Ascending aorta (tissue), 2 donors: ENCODE results near the gene BCDIN3D. TPM values are rescaled to one million over a fixed set of nuclear protein-coding genes. Genes with fewer than 3 reads are reported as not detected.

Experiments
- DNase-seq, 2 donors: peaks; one replicate each; pipeline ENCODE4 v3.0.0-alpha.2; 2019; ENCODE audit warnings: low spot score in 2 of 2
- H3K27ac ChIP-seq, 2 donors: fragments of 200-600 bp; sonication (generic); one replicate each; pipeline ENCODE4 v1.5.1; 2016 to 2017; ENCODE audit warnings: mild to moderate bottlenecking in 1 of 2
- H3K27me3 ChIP-seq: fragments of 200-600 bp; sonication (generic); one replicate; pipeline ENCODE4 v1.5.1; 2017
- H3K36me3 ChIP-seq, 2 donors: fragments of 200-600 bp; sonication (generic); one replicate each; pipeline ENCODE4 v1.5.1; 2016
- H3K4me1 ChIP-seq, 2 donors: fragments of 200-600 bp; sonication (generic); one replicate each; pipeline ENCODE4 v1.5.1; 2016 to 2017; ENCODE audit warnings: mild to moderate bottlenecking in 1 of 2
- H3K4me3 ChIP-seq, 2 donors: fragments of 200-600 bp; sonication (generic); one replicate each; pipeline ENCODE4 v1.5.1; 2016 to 2017; ENCODE audit warnings: mild to moderate bottlenecking in 1 of 2
- H3K9me3 ChIP-seq, 2 donors: fragments of 200-600 bp; sonication (generic); one replicate each; pipeline ENCODE4 v1.5.1; 2016
- CTCF ChIP-seq, 3 experiments: fragments of 200-600 bp in 2 of 3; fragments of 450-650 bp in 1 of 3; sonication (generic) in 2 of 3; IDR thresholded peaks; one replicate each; pipeline ENCODE4 v1.5.1; 2016 to 2019; ENCODE audit warnings: antibody characterized with exemption in 3 of 3, mild to moderate bottlenecking in 1 of 3, moderate library complexity in 1 of 3
- intact Hi-C: fragments of 100-400 bp; cut with DNase I; formaldehyde crosslinking; loops from one replicate; pipeline ENCODE4 v1.15.1; 2023
- total RNA-seq: library from RNA; depleted of rRNA; stranded (reverse); fragments of >200 nt; gene quantifications from one replicate; pipeline ENCODE4 v1.1.0, GENCODE V29; 2016

BCDIN3D gene
- total RNA-seq, 1 donor from 2014 or later, result 2.6 TPM

DNA sequence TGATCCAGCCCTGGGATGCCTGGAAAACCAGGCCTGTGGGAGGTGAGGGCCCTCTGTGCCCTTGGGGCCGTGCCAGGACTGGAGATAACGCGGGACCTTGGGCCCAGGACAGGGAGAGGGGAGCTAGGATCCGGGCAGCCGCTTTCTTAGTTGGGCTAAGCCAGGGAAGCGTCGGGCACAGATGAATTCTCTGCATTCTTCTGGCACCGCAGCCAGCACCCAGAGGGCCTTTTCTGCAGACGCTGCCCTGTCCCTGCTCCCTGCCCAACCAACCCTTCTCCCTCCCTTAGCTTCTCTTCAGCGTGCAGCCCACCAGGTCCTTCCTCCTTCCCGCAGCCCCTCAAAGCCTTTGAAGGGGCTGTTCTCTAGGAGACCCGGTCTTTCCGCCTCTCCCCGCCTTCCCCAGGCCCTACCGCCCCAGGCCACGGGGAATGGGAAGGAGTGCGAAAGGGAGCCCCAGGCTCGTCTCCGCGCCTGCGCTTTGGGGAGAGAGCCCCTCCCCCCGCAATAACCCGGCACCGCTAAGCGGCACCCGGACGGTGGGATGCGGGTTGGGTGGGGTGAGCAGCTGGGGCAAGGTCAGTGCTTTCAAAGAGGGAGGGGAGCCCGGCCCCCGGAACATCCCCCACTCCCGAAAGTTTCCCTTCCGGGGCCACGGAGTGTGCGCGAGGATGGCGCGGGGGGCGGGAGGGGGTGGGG, 15.4 kb downstream of the BCDIN3D start:
- DNase-seq, result peak in 1 of 2 donors; percentile 78
- Histone ChIP-seq H3K27me3 (no peaks in the 10 kb centered on the region), H3K4me3 (peak overlapping the region; percentile 99), H3K4me1 (peaks cover 5 to 28% of the 10 kb centered on the region in 2 donors), H3K9me3 (no peaks in the 10 kb centered on the region), H3K36me3 (peaks cover 2% of the 10 kb centered on the region in 2 donors), H3K27ac (peak overlapping the region; percentile 91 to 92)
- intact Hi-C loops, result loop anchor here (1.0 to 2.0 kb wide), 3 partner anchors 16 to 87 kb away; partner anchors contain the start of genes BCDIN3D and TMBIM6
- TF ChIP-seq CTCF (IDR thresholded peaks at IDR 0.05), result no peak

DNA sequence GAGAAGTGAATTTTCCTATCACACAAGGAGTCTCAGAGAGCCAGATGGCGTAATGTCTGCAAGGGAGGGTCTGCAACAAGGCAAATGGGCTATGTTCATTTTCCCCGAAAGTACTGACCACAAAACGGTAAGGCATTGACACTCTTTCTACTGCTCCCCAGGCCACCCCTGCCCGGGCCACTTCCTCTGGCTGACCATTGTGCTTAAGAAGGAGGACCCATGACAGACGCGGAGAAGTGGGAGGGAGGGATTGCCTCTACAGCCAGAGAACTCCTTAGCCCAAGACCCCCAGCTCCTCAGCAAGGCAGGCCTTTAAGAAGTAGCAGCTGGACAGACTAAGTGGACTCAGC, 15.9 kb downstream of the BCDIN3D start:
- Histone ChIP-seq H3K4me3 (peak overlapping the region; percentile 99), H3K4me1 (peaks cover 5 to 28% of the 10 kb centered on the region in 2 donors), H3K9me3 (no peaks in the 10 kb centered on the region), H3K36me3 (peaks cover 3 to 6% of the 10 kb centered on the region in 2 donors), H3K27ac (peak overlapping the region; percentile 91 to 92), H3K27me3 (no peaks in the 10 kb centered on the region)
- DNase-seq, result no peak
- TF ChIP-seq CTCF (IDR thresholded peaks at IDR 0.05), result no peak
- intact Hi-C loops, result loop anchor here (1.0 kb wide), 1 partner anchor 41 kb away; no protein-coding TSS in a partner anchor

DNA sequence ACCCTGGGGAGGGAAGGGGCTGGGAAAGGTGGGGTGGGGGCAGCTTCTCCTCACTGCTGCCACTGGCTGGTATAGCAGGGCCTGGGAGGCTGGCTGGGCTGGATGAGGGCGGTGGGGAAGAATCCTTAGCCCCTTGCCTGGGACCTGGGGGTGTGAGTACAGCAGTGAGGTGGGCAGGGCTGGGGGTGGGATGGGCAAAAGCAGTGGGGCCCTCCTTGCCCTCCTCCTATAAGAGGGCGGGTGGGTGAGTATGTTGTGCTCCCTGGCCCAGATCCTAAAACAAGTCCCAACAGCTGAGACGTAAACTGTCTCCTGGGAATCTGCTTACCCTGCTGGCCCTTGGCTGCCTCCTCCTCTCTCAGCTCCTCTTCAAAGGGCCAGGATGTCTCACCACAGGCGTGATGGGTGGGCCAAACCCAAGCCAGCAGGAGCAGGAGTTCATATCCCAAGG, 16.9 kb downstream of the BCDIN3D start:
- no peak for DNase-seq
- H3K27me3 ChIP-seq, result no peaks in the 10 kb centered on the region
- peak overlapping the region in 1 of 2 donors; percentile 13 for H3K4me3 ChIP-seq
- TF ChIP-seq CTCF (IDR thresholded peaks at IDR 0.05), result no peak
- intact Hi-C loops, result no loop called here
- peaks cover 3 to 7% of the 10 kb centered on the region in 2 donors for H3K36me3 ChIP-seq
- H3K27ac ChIP-seq, result peak overlapping the region; percentile 27 to 91
- H3K9me3 ChIP-seq, result no peaks in the 10 kb centered on the region
- H3K4me1 ChIP-seq, result peaks cover 5 to 30% of the 10 kb centered on the region in 2 donors

- DNase-seq, result peak in 1 of 2 donors; percentile 73
- Histone ChIP-seq H3K36me3 (peaks cover 3 to 7% of the 10 kb centered on the region in 2 donors), H3K9me3 (no peaks in the 10 kb centered on the region), H3K4me1 (peaks cover 5 to 35% of the 10 kb centered on the region in 2 donors), H3K4me3 (no peak overlapping the region), H3K27ac (peak overlapping the region; percentile 27 to 91), H3K27me3 (no peaks in the 10 kb centered on the region)
- intact Hi-C loops, result no loop called here
- no peak for TF ChIP-seq CTCF (IDR thresholded peaks at IDR 0.05)
Measured at GRCh38 chr12:49825360-49825970, 17.4 kb downstream of the BCDIN3D start.

GRCh38 chr12:49824895-49825294, 18.0 kb downstream of the BCDIN3D start:
- Histone ChIP-seq H3K4me3 (no peak overlapping the region), H3K4me1 (peaks cover 5 to 35% of the 10 kb centered on the region in 2 donors), H3K27me3 (no peaks in the 10 kb centered on the region), H3K36me3 (peaks cover 3 to 7% of the 10 kb centered on the region in 2 donors), H3K9me3 (no peaks in the 10 kb centered on the region), H3K27ac (peak overlapping the region; percentile 40 to 91)
- DNase-seq, result no peak
- TF ChIP-seq CTCF (IDR thresholded peaks at IDR 0.05), result no peak
- intact Hi-C loops, result no loop called here
